Superior temporal gyrus (tissue), 1 donor: ENCODE results near the gene ZNF354B.
"Not testable (repeated sequence)": the region's sequence is repeated elsewhere in the genome, so short reads cannot be mapped to it uniquely, and the experiment has no call there.

ENCODE experiments used
- DNase-seq: peaks from one replicate; pipeline ENCODE4 v3.0.0-alpha.2; 2016; ENCODE audit errors: extremely low spot score

ZNF354B gene

GRCh38 chr5:178883115-178883694, 23.5 kb downstream of the ZNF354B start:
- not testable (repeated sequence) for DNase-seq

DNA sequence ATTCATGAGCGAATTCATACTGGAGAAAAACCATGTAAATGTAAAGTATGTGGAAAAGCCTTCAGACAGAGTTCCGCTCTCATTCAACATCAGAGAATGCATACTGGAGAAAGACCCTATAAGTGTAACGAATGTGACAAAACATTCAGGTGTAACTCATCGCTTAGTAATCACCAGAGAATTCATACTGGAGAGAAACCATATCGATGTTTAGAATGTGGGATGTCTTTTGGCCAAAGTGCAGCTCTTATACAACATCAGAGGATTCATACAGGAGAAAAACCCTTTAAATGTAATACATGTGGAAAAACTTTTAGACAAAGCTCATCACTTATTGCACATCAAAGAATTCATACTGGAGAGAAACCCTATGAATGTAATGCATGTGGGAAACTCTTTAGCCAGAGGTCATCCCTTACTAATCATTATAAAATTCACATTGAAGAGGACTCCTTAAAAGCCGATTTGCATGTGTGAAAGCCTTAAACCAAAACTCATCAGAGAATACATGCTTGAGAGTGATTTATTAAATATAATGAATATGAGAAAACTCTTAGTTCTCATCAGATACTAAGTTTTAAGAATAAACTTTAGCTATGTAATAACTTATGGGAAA, 24.2 kb downstream of the ZNF354B start:
- no peak for DNase-seq

- DNase-seq, result peak; percentile 81
Observed at GRCh38 chr5:178895615-178896571, 36.1 kb downstream of the ZNF354B start, which contains the start of gene ZFP2. Gene ZFP2, plus strand, starts transcription at chr5:178895913. Its CDS starts 35,401 bp downstream, at chr5:178931314.

GRCh38 chr5:178899289-178899688, 39.5 kb downstream of the ZNF354B start:
- DNase-seq, result no peak

- DNase-seq, result no peak
Observed at GRCh38 chr5:178902849-178903248, 43.1 kb downstream of the ZNF354B start.

DNA sequence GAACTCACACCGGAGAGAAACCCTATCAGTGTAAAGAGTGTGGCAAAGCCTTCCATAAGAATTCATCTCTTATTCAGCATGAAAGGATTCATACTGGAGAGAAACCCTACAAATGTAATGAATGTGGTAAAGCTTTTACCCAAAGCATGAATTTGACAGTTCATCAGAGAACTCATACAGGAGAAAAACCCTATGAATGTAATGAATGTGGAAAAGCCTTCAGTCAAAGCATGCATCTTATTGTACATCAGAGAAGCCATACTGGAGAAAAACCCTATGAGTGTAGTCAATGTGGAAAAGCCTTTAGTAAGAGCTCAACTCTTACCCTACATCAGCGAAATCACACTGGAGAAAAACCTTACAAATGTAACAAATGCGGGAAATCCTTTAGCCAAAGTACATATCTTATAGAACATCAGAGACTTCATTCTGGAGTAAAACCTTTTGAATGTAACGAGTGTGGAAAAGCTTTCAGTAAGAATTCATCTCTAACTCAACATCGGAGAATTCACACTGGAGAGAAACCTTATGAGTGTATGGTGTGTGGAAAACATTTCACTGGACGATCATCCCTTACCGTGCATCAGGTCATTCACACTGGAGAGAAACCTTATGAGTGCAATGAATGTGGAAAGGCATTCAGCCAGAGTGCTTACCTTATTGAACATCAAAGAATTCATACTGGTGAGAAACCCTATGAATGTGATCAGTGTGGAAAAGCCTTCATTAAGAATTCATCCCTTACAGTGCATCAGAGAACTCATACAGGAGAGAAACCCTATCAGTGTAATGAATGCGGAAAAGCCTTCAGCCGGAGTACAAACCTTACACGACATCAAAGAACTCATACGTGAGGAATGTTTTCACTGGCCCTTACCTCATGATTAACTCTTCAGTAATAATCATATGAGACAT, 72.3 kb downstream of the ZNF354B start:
- DNase-seq, result no peak
